MM.1S (cell line): ENCODE measurements around the gene MAD1L1.
A peak's percentile ranks its signal among the peaks of the same experiment; 100 is the strongest.

Experiments used
- DNase-seq: peaks from one replicate; pipeline ENCODE4 v3.0.0-alpha.2; 2015
- H2AFZ ChIP-seq: fragments of 300-600 bp; sonication (generic); 2 replicates; pipeline ENCODE4 v1.6.0; 2016; ENCODE audit warnings: antibody characterized with exemption, low read length
- H3F3A ChIP-seq: fragments of 300-600 bp; sonication (generic); 2 replicates; pipeline ENCODE4 v1.6.1; 2016; ENCODE audit warnings: mild to moderate bottlenecking, antibody characterized with exemption, low read length, moderate library complexity, mixed read lengths; ENCODE audit not compliant: insufficient read depth
- H3K27ac ChIP-seq: fragments of 300-600 bp; sonication (generic); 2 replicates; pipeline ENCODE4 v1.5.1; 2016; ENCODE audit warnings: mild to moderate bottlenecking, low read length
- H3K27me3 ChIP-seq: fragments of 300-600 bp; sonication (generic); replicated peaks from 2 replicates; pipeline ENCODE4 v1.6.0; 2016; ENCODE audit warnings: low read length; ENCODE audit not compliant: insufficient read depth
- H3K36me3 ChIP-seq: fragments of 300-600 bp; sonication (generic); replicated peaks from 2 replicates; pipeline ENCODE4 v1.6.1; 2016; ENCODE audit warnings: mild to moderate bottlenecking, low read length, mixed read lengths; ENCODE audit not compliant: insufficient read depth
- H3K4me1 ChIP-seq: fragments of 300-600 bp; sonication (generic); 2 replicates; pipeline ENCODE4 v1.6.1; 2016; ENCODE audit warnings: low read length, mixed read lengths
- H3K4me2 ChIP-seq: fragments of 300-600 bp; sonication (generic); 2 replicates; pipeline ENCODE4 v1.6.0; 2016; ENCODE audit warnings: low read depth, low read length
- H3K4me3 ChIP-seq: fragments of 300-600 bp; sonication (generic); 2 replicates; pipeline ENCODE4 v1.5.1; 2016; ENCODE audit warnings: low read length, mixed read lengths
- H3K79me2 ChIP-seq: fragments of 300-600 bp; sonication (generic); 2 replicates; pipeline ENCODE4 v1.6.1; 2016; ENCODE audit warnings: mixed run types, low read length, mixed read lengths
- H3K9ac ChIP-seq: fragments of 300-600 bp; sonication (generic); 2 replicates; pipeline ENCODE4 v1.6.1; 2016; ENCODE audit warnings: low read length, mixed read lengths
- H3K9me2 ChIP-seq: fragments of 300-600 bp; sonication (generic); replicated peaks from 2 replicates; pipeline ENCODE4 v1.6.1; 2016; ENCODE audit warnings: mild to moderate bottlenecking, low read length, mixed read lengths; ENCODE audit not compliant: insufficient read depth
- H3K9me3 ChIP-seq: fragments of 300-600 bp; sonication (generic); replicated peaks from 2 replicates; pipeline ENCODE4 v1.6.1; 2016; ENCODE audit warnings: mild to moderate bottlenecking, low read length, mixed read lengths; ENCODE audit not compliant: insufficient read depth
- H4K20me1 ChIP-seq: fragments of 300-600 bp; sonication (generic); 2 replicates; pipeline ENCODE4 v1.6.1; 2016; ENCODE audit warnings: mild to moderate bottlenecking, low read length, moderate library complexity, mixed read lengths; ENCODE audit not compliant: insufficient read depth
- EZH2 ChIP-seq: fragments of 300-600 bp; sonication (generic); optimal IDR thresholded peaks from 2 replicates; pipeline ENCODE3; 2017; ENCODE audit warnings: low read depth, mild to moderate bottlenecking, antibody characterized with exemption, low read length, mixed read lengths
- EZH2phosphoT487 ChIP-seq: fragments of 300-600 bp; sonication (generic); IDR thresholded peaks from 2 replicates; pipeline ENCODE4 v1.6.1; 2018; ENCODE audit warnings: antibody characterized with exemption, low read length
- TF ChIP-seq, protein P1 (sequence below): fragments of 300-600 bp; sonication (generic); IDR thresholded peaks from 2 replicates; pipeline ENCODE4 v1.5.1; 2016; ENCODE audit warnings: antibody characterized with exemption, low read length, mixed read lengths

The MAD1L1 gene

DNA sequence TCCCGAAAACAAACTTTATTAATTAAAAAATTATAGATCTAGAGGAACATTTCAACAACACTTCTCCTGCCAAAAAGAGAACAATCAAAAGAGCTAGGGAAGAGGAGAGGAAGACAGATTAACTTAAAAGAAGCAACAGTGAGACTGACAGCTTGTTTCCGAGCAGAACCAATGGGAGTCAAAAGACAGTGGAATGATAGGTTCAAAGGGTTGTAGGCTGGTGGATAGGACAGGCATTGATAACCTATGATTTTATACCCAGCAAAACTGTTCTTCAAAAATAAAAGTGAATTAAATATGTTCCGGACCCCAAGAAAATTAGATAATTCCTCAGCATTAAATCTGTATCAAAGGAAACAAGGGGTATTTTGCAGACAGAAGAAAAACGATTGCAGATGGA is 207.6 kb downstream of the MAD1L1 start:
- H3K4me3 ChIP-seq: no peak overlapping the region
- H3F3A ChIP-seq: no peaks in the 10 kb centered on the region
- H3K4me1 ChIP-seq: no peaks in the 10 kb centered on the region
- H3K9ac ChIP-seq: no peak overlapping the region
- H3K27me3 ChIP-seq: no peaks in the 10 kb centered on the region
- TF ChIP-seq EZH2phosphoT487: no peak
- TF ChIP-seq, protein P1, sequence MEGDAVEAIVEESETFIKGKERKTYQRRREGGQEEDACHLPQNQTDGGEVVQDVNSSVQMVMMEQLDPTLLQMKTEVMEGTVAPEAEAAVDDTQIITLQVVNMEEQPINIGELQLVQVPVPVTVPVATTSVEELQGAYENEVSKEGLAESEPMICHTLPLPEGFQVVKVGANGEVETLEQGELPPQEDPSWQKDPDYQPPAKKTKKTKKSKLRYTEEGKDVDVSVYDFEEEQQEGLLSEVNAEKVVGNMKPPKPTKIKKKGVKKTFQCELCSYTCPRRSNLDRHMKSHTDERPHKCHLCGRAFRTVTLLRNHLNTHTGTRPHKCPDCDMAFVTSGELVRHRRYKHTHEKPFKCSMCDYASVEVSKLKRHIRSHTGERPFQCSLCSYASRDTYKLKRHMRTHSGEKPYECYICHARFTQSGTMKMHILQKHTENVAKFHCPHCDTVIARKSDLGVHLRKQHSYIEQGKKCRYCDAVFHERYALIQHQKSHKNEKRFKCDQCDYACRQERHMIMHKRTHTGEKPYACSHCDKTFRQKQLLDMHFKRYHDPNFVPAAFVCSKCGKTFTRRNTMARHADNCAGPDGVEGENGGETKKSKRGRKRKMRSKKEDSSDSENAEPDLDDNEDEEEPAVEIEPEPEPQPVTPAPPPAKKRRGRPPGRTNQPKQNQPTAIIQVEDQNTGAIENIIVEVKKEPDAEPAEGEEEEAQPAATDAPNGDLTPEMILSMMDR: no peak
- no peak for TF ChIP-seq EZH2
- H3K4me2 ChIP-seq: no peak overlapping the region
- H3K27ac ChIP-seq: no peak overlapping the region
- H3K9me2 ChIP-seq: no peaks in the 10 kb centered on the region
- 0 out of 2 replicates have a peak, but pooled peaks cover 5% of the 10 kb centered on the region for H3K36me3 ChIP-seq
- no peaks in the 10 kb centered on the region for H4K20me1 ChIP-seq
- H3K79me2 ChIP-seq: no peaks in the 10 kb centered on the region
- no peak overlapping the region for H2AFZ ChIP-seq
- no peaks in the 10 kb centered on the region for H3K9me3 ChIP-seq
- no peak for DNase-seq

DNA sequence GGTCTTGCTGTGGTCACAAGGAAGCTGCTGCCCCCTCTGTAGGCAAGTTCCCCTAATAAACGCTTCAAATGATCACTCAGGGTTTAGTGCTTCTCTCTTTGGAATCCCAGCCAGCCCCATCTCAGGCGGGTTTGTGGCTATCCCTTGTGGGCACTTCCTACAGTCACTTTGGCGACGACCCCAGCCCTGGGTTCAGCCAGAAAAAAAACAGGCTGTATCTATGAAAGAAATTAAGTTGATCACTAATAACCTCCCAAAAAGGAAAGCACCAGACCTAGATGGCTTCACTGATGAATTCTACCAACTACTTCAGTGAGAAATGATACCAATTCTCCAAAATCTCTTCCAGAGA is 208.2 kb downstream of the MAD1L1 start:
- Histone ChIP-seq H3K36me3 (0 out of 2 replicates have a peak, but pooled peaks cover 5% of the 10 kb centered on the region), H3K9me3 (no peaks in the 10 kb centered on the region), H3K9ac (no peak overlapping the region), H3K4me1 (no peaks in the 10 kb centered on the region), H3K4me3 (no peak overlapping the region), H3K79me2 (no peaks in the 10 kb centered on the region), H3K27me3 (no peaks in the 10 kb centered on the region), H2AFZ (no peak overlapping the region), H3K4me2 (no peak overlapping the region), H4K20me1 (no peaks in the 10 kb centered on the region), H3K27ac (no peak overlapping the region), H3K9me2 (no peaks in the 10 kb centered on the region), H3F3A (no peaks in the 10 kb centered on the region)
- TF ChIP-seq EZH2 (no peak), EZH2phosphoT487 (no peak)
- TF ChIP-seq, protein P1: no peak
- DNase-seq: no peak

DNA sequence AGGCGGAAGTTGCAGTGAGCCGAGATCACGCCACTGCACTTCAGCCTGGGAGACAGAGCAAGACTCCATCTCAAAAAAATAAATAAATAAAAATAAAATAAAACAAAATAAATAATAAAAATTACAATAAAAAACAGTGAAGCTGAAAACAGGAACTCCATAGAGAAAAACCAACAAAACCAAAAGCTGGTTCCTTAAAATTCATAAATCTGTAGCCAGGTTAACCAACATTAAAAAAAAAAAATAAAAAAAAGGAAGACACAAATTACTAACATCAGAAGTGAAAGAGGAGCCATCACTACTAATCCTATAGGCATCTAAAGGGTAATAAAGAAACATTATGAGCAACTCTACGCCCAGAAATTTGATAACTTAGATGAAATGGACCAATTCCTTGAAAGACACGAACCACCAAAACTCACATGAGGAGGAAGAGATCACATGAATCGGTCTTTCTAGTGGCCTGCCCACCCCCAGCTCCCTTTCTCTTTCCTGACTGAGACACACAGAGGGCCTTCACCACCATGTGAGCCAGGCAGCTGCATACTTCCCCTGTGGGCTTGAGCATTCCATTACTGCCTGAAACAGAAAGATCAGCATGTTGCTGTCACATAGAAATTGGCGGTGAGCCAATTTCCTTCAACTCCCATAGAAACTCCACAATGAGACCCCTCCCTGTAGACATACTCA is 208.7 kb downstream of the MAD1L1 start:
- H3K27ac ChIP-seq: no peak overlapping the region
- no peaks in the 10 kb centered on the region for H3K9me3 ChIP-seq
- no peaks in the 10 kb centered on the region for H3K9me2 ChIP-seq
- no peaks in the 10 kb centered on the region for H3K4me1 ChIP-seq
- no peak overlapping the region for H3K4me3 ChIP-seq
- no peak overlapping the region for H3K4me2 ChIP-seq
- H3K79me2 ChIP-seq: no peaks in the 10 kb centered on the region
- H3K9ac ChIP-seq: no peak overlapping the region
- H3K36me3 ChIP-seq: 0 out of 2 replicates have a peak, but pooled peaks cover 5% of the 10 kb centered on the region
- DNase-seq: peak; percentile 56
- no peak for TF ChIP-seq EZH2phosphoT487
- no peak for TF ChIP-seq EZH2
- TF ChIP-seq, protein P1: no peak
- H4K20me1 ChIP-seq: no peaks in the 10 kb centered on the region
- H3K27me3 ChIP-seq: no peaks in the 10 kb centered on the region
- no peaks in the 10 kb centered on the region for H3F3A ChIP-seq
- H2AFZ ChIP-seq: no peak overlapping the region
